Endothelial cell of umbilical vein (primary cell): ENCODE measurements around the gene FAM120C. TPM values are rescaled to one million over a fixed set of nuclear protein-coding genes. Genes with fewer than 3 reads are reported as not detected.

Experiments used
- BruUV-seq: library from RNA; stranded (reverse); fragments of 400-500 nt; replicated peaks from 2 replicates; lab custom pipeline; 2021; lab: Mats Ljungman, UMichigan
- CTCF ChIA-PET: fragments of 300-600, 350-600 bp; sonication (Branson Sonifier 250); formaldehyde crosslinking; loops from one replicate; lab custom pipeline; 2021; ENCODE audit warnings: antibody characterized with exemption, inconsistent platforms; lab: Charles Lee
- POLR2A ChIA-PET: fragments of 300-600, 350-600 bp; sonication (Branson Sonifier 250); formaldehyde crosslinking; loops from one replicate; lab custom pipeline; 2021; ENCODE audit warnings: antibody characterized with exemption, inconsistent platforms; lab: Charles Lee
- DNase-seq: peaks from one replicate; pipeline ENCODE4 v3.0.0-alpha.2; 2011; ENCODE audit warnings: low read depth, low spot score
- FAIRE-seq: peaks from 2 replicates; lab custom pipeline; 2011; peaks lifted over from hg19 to GRCh38; lab: Jason Lieb, UNC
- H2AFZ ChIP-seq: 2 replicates; pipeline ENCODE4 v1.6.0; 2012; ENCODE audit warnings: low read depth, low read length, control low read depth, inconsistent platforms
- H3K27ac ChIP-seq: 2 replicates; pipeline ENCODE4 v1.5.1; 2011; ENCODE audit warnings: low read depth, mild to moderate bottlenecking, control low read depth, low read length, moderate library complexity; ENCODE audit not compliant: insufficient read depth
- H3K27me3 ChIP-seq, 2 experiments: 2 replicates each; pipeline versions ENCODE4 v1.6.0 to v1.6.1; 2011; ENCODE audit warnings: low read length in 2 of 2, mixed read lengths in 1 of 2; ENCODE audit not compliant: control insufficient read depth in 2 of 2, insufficient read depth in 2 of 2
- H3K36me3 ChIP-seq, 2 experiments: 2 replicates in 1 of 2; 3 replicates in 1 of 2; pipeline ENCODE4 v1.5.1; 2011; ENCODE audit warnings: low read length in 2 of 2, mild to moderate bottlenecking in 1 of 2, moderate library complexity in 1 of 2; ENCODE audit not compliant: control insufficient read depth in 2 of 2, insufficient read depth in 2 of 2; ENCODE audit errors: extremely low read depth in 1 of 2
- H3K4me1 ChIP-seq: 3 replicates; pipeline ENCODE4 v1.5.1; 2011; ENCODE audit warnings: mild to moderate bottlenecking, low read length; ENCODE audit not compliant: control insufficient read depth, insufficient read depth; ENCODE audit errors: extremely low read depth
- H3K4me2 ChIP-seq: 2 replicates; pipeline ENCODE4 v1.6.1; 2011; ENCODE audit warnings: low read length, control low read depth, mixed read lengths; ENCODE audit not compliant: insufficient read depth
- H3K4me3 ChIP-seq, 3 experiments: fragments of 200-600 bp in 1 of 3; sonication (generic), shearing (Covaris generic) in 1 of 3; replicated peaks in 1 of 3; 2 replicates each; pipeline ENCODE4 v1.5.1; 2011 to 2016; ENCODE audit warnings: control low read depth in 3 of 3, low read length in 3 of 3, mild to moderate bottlenecking in 2 of 3, inconsistent platforms in 1 of 3, low read depth in 1 of 3, moderate library complexity in 1 of 3; ENCODE audit not compliant: insufficient read depth in 1 of 3
- H3K79me2 ChIP-seq: 2 replicates; pipeline ENCODE4 v1.6.0; 2012; ENCODE audit warnings: low read length, inconsistent platforms; ENCODE audit not compliant: control insufficient read depth, insufficient read depth
- H3K9ac ChIP-seq: replicated peaks from 2 replicates; pipeline ENCODE3; 2011; ENCODE audit warnings: low read length, control low read depth; ENCODE audit not compliant: insufficient read depth; ENCODE audit errors: extremely low read depth
- H3K9me1 ChIP-seq: replicated peaks from 3 replicates; pipeline ENCODE4 v1.6.0; 2011; ENCODE audit warnings: mild to moderate bottlenecking, low read length; ENCODE audit not compliant: control insufficient read depth, insufficient read depth; ENCODE audit errors: extremely low read depth
- H3K9me3 ChIP-seq: replicated peaks from 2 replicates; pipeline ENCODE4 v1.5.1; 2012; ENCODE audit warnings: low read length, inconsistent platforms; ENCODE audit not compliant: control insufficient read depth, insufficient read depth
- H4K20me1 ChIP-seq: replicated peaks from 2 replicates; pipeline ENCODE3; 2011; ENCODE audit warnings: mild to moderate bottlenecking, low read length; ENCODE audit not compliant: control insufficient read depth, insufficient read depth; ENCODE audit errors: extremely low read depth
- CTCF ChIP-seq, 2 donors: IDR thresholded peaks; 1 replicate in 1 of 2; 2 replicates in 1 of 2; pipeline ENCODE4 v1.5.1; 2011; ENCODE audit warnings: low read length in 2 of 2, mild to moderate bottlenecking in 2 of 2, moderate library complexity in 2 of 2, control low read depth in 1 of 2, inconsistent platforms in 1 of 2, low read depth in 1 of 2; ENCODE audit not compliant: insufficient read depth in 1 of 2; ENCODE audit errors: extremely low read depth in 1 of 2
- EZH2 ChIP-seq: IDR thresholded peaks from 2 replicates; pipeline ENCODE4 v1.6.1; 2012; ENCODE audit warnings: borderline replicate concordance, low read depth, mild to moderate bottlenecking, moderate library complexity, low read length, inconsistent platforms; ENCODE audit not compliant: severe bottlenecking
- FOS ChIP-seq: IDR thresholded peaks from 2 replicates; pipeline ENCODE4 v1.6.1; 2011; ENCODE audit warnings: mild to moderate bottlenecking, low read length, moderate library complexity, borderline replicate concordance; ENCODE audit not compliant: insufficient read depth
- MAX ChIP-seq: IDR thresholded peaks from 2 replicates; pipeline ENCODE4 v1.6.1; 2011; ENCODE audit not compliant: insufficient read depth, insufficient read length
- MYC ChIP-seq: IDR thresholded peaks from one replicate; pipeline ENCODE4 v1.6.1; 2011; ENCODE audit warnings: mild to moderate bottlenecking, low read depth, low read length
- dilution Hi-C: fragments of 300-500 bp; cut with MboI; formaldehyde crosslinking; loops from one replicate; pipeline ENCODE4 v1.15.0; 2019; ENCODE audit warnings: low sequenced_read_pairs; ENCODE audit not compliant: extremely low pct_ligation_motif_present
- intact Hi-C: fragments of 100-400 bp; cut with micrococcal nuclease; formaldehyde crosslinking; loops from one replicate; pipeline ENCODE4 v1.10.0; 2022
- polyA plus RNA-seq, 4 experiments: library from polyadenylated mRNA; depleted of rRNA in 3 of 4; stranded (reverse) in 3 of 4; unstranded in 1 of 4; fragments of >200 nt; gene quantifications; 2 replicates each; pipeline versions ENCODE4 v1.2.1 to v1.2.3, GENCODE V29; 2011 to 2012; ENCODE audit warnings: missing spikeins in 1 of 4
- total RNA-seq: library from RNA; stranded (reverse); gene quantifications from 2 replicates; pipeline ENCODE4 v1.2.3, GENCODE V29; 2021

Gene FAM120C
- total and polyA plus RNA-seq, 2 donors (not counting 3 experiments of a cell fraction or from before 2014, with no cell fraction given), result 4.2 to 11.4 TPM

GRCh38 chrX:54230435-54231148, 47.5 kb upstream of the FAM120C start:
- intact Hi-C loops, result no loop called here

More at GRCh38 chrX:54230435-54231148, 47.5 kb upstream of the FAM120C start:
- no peaks in the 10 kb centered on the region for H3K4me1 ChIP-seq
- no peak overlapping the region for H2AFZ ChIP-seq
- no peak for FAIRE-seq
- no peak for TF ChIP-seq EZH2
- no peak for TF ChIP-seq CTCF (IDR thresholded peaks at IDR 0.05; ENCODE audit: extremely low read depth in 1 of 2, insufficient read depth in 1 of 2, low read depth in 1 of 2, low read length in 2 of 2)
- TF ChIP-seq MYC, result no peak
- no peak for TF ChIP-seq FOS
- TF ChIP-seq MAX, result no peak
- H3K9me1 ChIP-seq, result no peaks in the 10 kb centered on the region
- no peaks in the 10 kb centered on the region for H3K27me3 ChIP-seq
- no peak overlapping the region for H3K27ac ChIP-seq
- no peak overlapping the region for H3K9ac ChIP-seq
- no peak overlapping the region for H3K4me3 ChIP-seq
- POLR2A ChIA-PET, result no interaction called here
- CTCF ChIA-PET, result no interaction called here
- no peak overlapping the region for H3K4me2 ChIP-seq
- no TSS peak for BruUV-seq
- no peaks in the 10 kb centered on the region for H3K36me3 ChIP-seq
- H4K20me1 ChIP-seq, result no peaks in the 10 kb centered on the region
- DNase-seq, result no peak
- dilution Hi-C loops, result no loop called here
- no peaks in the 10 kb centered on the region for H3K79me2 ChIP-seq
- no peaks in the 10 kb centered on the region for H3K9me3 ChIP-seq
